IPS DF 6.9 (cell line): Measurements from ENCODE around the gene ADAMTS16.

Experiments used
- DNase-seq: peaks from one replicate; pipeline ENCODE4 v3.0.0-alpha.2; 2013; ENCODE audit warnings: low read depth, low spot score
- H3K27ac ChIP-seq: one replicate; pipeline ENCODE4 v1.5.1; 2013; ENCODE audit warnings: low read length, control low read depth
- H3K27me3 ChIP-seq: 2 replicates; pipeline ENCODE4 v1.6.1; 2013; ENCODE audit warnings: mild to moderate bottlenecking, low read length; ENCODE audit not compliant: control insufficient read depth, insufficient read depth
- H3K36me3 ChIP-seq: 2 replicates; pipeline ENCODE4 v1.6.1; 2013; ENCODE audit warnings: low read length; ENCODE audit not compliant: control insufficient read depth, insufficient read depth
- H3K4me1 ChIP-seq: 2 replicates; pipeline ENCODE4 v1.6.1; 2013; ENCODE audit warnings: low read length; ENCODE audit not compliant: control insufficient read depth, insufficient read depth
- H3K4me3 ChIP-seq: 2 replicates; pipeline ENCODE4 v1.5.1; 2013; ENCODE audit warnings: mild to moderate bottlenecking, low read length
- H3K9me3 ChIP-seq: 2 replicates; pipeline ENCODE4 v1.6.1; 2013; ENCODE audit warnings: low read length, inconsistent platforms; ENCODE audit not compliant: control insufficient read depth, insufficient read depth
- WGBS: extraction: QIAGEN DNeasy Blood & Tissue Kit; methylation state at CpG from one replicate; pipeline ENCODE4 v1.1.7; 2013; ENCODE audit warnings: mixed read lengths, missing lambda C conversion rate; ENCODE audit not compliant: insufficient read length, insufficient coverage; 5-methylcytosine and 5-hydroxymethylcytosine counted together

Gene ADAMTS16

DNA sequence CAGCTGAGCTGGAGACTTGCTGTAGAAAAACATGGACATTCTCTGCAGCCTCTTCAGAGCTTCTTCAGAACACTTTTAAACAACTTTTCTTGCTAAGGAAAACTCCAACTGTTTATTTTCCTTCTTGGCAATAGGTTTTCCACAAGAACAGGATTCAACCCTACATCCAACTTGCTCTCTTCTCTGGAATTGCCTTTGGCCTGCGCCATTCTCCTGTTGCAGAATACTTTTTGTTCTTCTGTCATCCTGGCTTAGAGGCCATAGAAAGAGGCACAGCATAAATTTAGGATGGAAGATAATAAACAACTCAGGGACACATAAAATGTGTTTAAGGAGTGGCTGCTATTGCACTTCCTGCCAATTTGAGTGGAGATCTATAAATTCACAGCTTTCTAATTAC, 227.6 kb downstream of the ADAMTS16 start:
- no peaks in the 10 kb centered on the region for H3K4me1 ChIP-seq
- WGBS, result no CpG with 5 or more reads among the region's 1 CpG
- H3K27ac ChIP-seq, result no peak overlapping the region
- H3K36me3 ChIP-seq, result no peaks in the 10 kb centered on the region
- no peaks in the 10 kb centered on the region for H3K27me3 ChIP-seq
- no peak for DNase-seq
- H3K4me3 ChIP-seq, result no peak overlapping the region
- no peaks in the 10 kb centered on the region for H3K9me3 ChIP-seq

DNA sequence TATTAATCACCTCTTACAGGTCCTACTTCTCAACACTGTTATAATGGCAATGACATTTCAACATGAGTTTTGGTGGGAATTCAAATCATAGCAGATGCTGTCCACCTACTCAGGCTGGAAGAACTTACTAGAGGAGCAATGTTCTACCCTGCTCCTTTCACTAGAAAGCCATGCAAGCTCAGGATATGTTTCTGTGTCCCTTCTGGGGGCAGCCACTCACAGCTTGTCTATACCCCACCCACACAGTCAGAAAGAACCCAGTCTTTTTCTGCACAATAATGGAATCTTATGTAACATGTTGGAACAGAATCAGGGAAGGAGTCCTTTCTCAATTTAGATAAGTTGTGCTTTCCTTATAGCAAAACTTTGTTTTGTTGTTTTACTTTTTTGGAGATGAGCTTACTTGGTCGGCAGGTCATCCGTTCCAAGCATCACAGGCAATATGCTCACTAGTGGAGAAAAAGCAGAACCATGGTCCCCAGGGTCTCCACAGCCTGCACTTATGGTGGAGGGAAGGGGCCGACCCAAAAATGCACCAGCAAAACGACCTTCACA, 229.0 kb downstream of the ADAMTS16 start:
- Histone ChIP-seq H3K4me1 (no peaks in the 10 kb centered on the region), H3K9me3 (no peaks in the 10 kb centered on the region), H3K4me3 (no peak overlapping the region), H3K27me3 (no peaks in the 10 kb centered on the region), H3K36me3 (no peaks in the 10 kb centered on the region), H3K27ac (no peak overlapping the region)
- no CpG with 5 or more reads among the region's 4 CpGs for WGBS
- no peak for DNase-seq
